Nephron progenitor cell (in vitro differentiated cells): ENCODE results near the gene SCAF11.

ENCODE experiments used
- DNase-seq: peaks from one replicate; pipeline ENCODE4 v3.0.0; 2021
- H3K27ac Mint-ChIP-seq: 2 replicates; pipeline ENCODE4 v1.8.0; 2021; ENCODE audit warnings: mild to moderate bottlenecking, moderate library complexity, mixed read lengths
- H3K27me3 Mint-ChIP-seq: 2 replicates; pipeline ENCODE4 v1.8.0; 2021; ENCODE audit warnings: mild to moderate bottlenecking, low read depth, mixed read lengths; ENCODE audit not compliant: poor library complexity
- H3K36me3 Mint-ChIP-seq: 2 replicates; pipeline ENCODE4 v1.8.0; 2021; ENCODE audit warnings: low read depth, mixed read lengths
- H3K4me1 Mint-ChIP-seq: 2 replicates; pipeline ENCODE4 v1.8.0; 2021; ENCODE audit warnings: mixed read lengths
- H3K4me3 Mint-ChIP-seq: 2 replicates; pipeline ENCODE4 v1.8.0; 2021; ENCODE audit warnings: mild to moderate bottlenecking, moderate library complexity, mixed read lengths
- H3K9me3 Mint-ChIP-seq: 2 replicates; pipeline ENCODE4 v1.8.0; 2021; ENCODE audit warnings: mild to moderate bottlenecking, moderate library complexity, mixed read lengths
- TF ChIP-seq, protein P1 (sequence below): fragments of 200-600 bp; sonication (generic); IDR thresholded peaks from 2 replicates; pipeline ENCODE4 v1.5.0; 2021; ENCODE audit warnings: antibody characterized with exemption

Gene SCAF11

DNA sequence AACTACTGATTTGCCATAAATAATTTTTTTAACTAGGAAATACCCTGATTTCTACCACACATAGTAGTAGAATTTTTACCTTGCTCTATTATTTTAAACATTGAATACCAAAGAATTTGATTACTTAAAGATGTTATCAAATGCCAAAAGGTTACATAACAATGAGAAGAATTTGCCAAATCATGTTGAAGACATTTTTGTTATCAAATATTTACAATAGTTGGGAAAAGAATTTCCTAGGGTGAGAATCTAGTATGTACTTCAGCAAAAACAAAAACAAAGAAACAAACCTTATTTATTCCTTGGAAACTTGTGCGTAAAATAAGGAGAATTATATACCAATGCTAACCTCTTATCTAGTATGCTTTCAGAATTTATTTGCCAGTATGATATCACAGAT lies 107.2 kb downstream of the SCAF11 start:
- H3K27me3 Mint-ChIP-seq = peaks cover 3% of the 10 kb centered on the region
- TF ChIP-seq, protein P1, sequence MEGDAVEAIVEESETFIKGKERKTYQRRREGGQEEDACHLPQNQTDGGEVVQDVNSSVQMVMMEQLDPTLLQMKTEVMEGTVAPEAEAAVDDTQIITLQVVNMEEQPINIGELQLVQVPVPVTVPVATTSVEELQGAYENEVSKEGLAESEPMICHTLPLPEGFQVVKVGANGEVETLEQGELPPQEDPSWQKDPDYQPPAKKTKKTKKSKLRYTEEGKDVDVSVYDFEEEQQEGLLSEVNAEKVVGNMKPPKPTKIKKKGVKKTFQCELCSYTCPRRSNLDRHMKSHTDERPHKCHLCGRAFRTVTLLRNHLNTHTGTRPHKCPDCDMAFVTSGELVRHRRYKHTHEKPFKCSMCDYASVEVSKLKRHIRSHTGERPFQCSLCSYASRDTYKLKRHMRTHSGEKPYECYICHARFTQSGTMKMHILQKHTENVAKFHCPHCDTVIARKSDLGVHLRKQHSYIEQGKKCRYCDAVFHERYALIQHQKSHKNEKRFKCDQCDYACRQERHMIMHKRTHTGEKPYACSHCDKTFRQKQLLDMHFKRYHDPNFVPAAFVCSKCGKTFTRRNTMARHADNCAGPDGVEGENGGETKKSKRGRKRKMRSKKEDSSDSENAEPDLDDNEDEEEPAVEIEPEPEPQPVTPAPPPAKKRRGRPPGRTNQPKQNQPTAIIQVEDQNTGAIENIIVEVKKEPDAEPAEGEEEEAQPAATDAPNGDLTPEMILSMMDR = no peak
- no peak overlapping the region for H3K4me3 Mint-ChIP-seq
- no peak overlapping the region for H3K27ac Mint-ChIP-seq
- H3K4me1 Mint-ChIP-seq = peaks cover 14% of the 10 kb centered on the region
- peaks cover 96% of the 10 kb centered on the region for H3K36me3 Mint-ChIP-seq
- no peak for DNase-seq
- peaks cover 12% of the 10 kb centered on the region for H3K9me3 Mint-ChIP-seq

DNA sequence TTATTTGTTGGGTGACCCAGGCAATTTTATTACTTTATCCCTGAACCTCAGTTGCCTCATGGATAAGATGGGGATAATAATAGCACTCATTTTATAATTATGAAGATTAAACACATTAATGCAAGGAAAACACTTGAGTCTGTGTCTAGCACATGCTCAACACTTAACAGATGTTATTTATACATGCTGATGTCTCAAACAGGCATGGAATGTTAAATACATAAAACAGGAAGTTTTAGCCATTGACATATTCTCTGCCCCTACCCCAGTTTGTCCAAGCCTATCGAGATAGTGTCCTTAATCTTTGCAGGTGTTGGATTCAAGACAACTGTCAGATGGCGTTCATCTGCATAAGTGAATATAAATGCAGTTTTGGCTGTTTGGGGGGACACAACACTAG lies 109.8 kb downstream of the SCAF11 start:
- Mint-ChIP-seq H3K27ac (no peak overlapping the region), H3K4me3 (no peak overlapping the region), H3K36me3 (peaks cover 97% of the 10 kb centered on the region), H3K4me1 (peaks cover 22% of the 10 kb centered on the region), H3K27me3 (peaks cover 3% of the 10 kb centered on the region), H3K9me3 (peaks cover 17% of the 10 kb centered on the region)
- no peak for DNase-seq
- TF ChIP-seq, protein P1 = no peak

DNA sequence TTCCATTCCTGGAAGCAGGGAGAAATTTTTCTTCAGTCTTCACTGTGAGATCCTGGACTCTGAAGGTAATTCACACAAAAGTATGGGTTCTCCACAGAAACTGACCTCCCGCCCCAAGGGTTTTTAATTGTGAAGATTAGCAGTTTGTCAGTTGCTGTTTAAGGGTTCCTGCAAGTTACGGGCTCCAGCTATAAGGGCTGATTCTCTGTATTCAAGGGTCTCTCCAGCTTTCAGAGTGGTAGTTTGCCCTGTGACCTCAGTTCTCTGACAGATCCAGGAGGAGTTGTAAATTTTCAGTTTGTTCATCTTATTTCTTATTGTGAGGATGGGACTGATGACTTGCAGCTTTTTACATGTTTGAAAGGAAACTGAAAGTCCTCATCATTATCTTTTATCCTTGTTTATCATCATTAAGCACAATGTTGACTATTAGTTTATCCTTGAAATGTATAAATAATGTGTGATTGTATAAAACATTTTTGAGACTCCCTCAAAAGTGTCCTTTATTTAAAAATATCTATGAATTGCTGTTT lies 110.9 kb downstream of the SCAF11 start:
- Mint-ChIP-seq H3K4me3 (no peak overlapping the region), H3K9me3 (peaks cover 20% of the 10 kb centered on the region), H3K4me1 (peaks cover 22% of the 10 kb centered on the region), H3K27ac (peak overlapping the region; percentile 79), H3K36me3 (peaks cover 97% of the 10 kb centered on the region), H3K27me3 (peaks cover 3% of the 10 kb centered on the region)
- TF ChIP-seq, protein P1 = no peak
- no peak for DNase-seq

DNA sequence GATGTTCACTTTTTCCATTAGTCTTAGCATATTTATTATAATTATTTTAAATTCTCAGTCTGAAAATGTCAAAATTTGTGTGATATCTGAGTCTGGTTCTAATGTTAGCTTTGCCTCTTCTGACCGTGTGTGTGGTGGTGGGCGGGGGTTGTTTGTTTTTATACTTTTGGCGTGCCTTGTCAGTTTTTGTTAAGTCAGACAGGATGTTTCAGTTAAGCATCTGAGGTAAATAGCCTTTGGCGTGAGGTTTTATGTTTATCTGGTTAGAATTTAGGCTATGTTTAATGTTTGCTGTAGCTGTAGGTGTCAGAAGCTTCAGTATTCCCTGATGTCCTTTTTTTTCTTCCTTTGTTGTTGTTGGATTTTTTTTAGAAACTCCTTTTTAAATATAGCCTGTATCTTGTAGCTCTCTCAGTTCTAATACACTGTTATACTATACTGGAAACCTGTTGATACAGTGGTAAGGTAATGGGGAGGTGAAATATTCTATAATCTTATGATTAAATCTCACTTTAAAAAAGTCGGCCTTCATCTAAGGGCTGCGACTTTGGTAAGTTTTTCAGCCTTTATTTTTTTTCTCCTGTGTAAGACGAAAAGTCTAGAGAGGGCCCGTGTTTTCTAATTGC lies 111.6 kb downstream of the SCAF11 start:
- Mint-ChIP-seq H3K27ac (peak overlapping the region; percentile 79), H3K4me1 (peaks cover 22% of the 10 kb centered on the region), H3K27me3 (peaks cover 3% of the 10 kb centered on the region), H3K36me3 (peaks cover 97% of the 10 kb centered on the region), H3K4me3 (peak overlapping the region; percentile 13), H3K9me3 (peaks cover 24% of the 10 kb centered on the region)
- TF ChIP-seq, protein P1 = no peak
- no peak for DNase-seq

DNA sequence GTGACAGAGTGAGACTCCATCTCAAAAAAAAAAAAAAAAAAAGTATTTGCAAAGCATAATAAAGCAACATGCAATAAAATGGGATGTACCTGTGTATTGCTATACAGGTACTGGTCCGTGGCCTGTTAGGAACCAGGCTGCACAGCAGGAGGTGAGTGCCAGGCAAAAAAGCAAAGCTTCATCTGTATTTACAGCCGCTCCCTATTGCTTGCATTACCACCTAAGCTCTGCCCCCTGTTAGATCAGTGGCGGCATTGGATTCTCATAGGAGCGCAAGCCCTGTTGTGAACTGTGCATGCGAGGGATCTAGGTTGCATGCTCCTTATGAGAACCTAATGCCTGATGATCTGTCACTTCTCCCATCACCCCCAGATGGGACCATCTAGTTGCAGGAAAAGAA lies 113.3 kb downstream of the SCAF11 start:
- H3K4me1 Mint-ChIP-seq = peaks cover 22% of the 10 kb centered on the region
- DNase-seq = no peak
- H3K27me3 Mint-ChIP-seq = peaks cover 3% of the 10 kb centered on the region
- no peak overlapping the region for H3K27ac Mint-ChIP-seq
- TF ChIP-seq, protein P1 = no peak
- H3K36me3 Mint-ChIP-seq = peaks cover 97% of the 10 kb centered on the region
- no peak overlapping the region for H3K4me3 Mint-ChIP-seq
- peaks cover 24% of the 10 kb centered on the region for H3K9me3 Mint-ChIP-seq

DNA sequence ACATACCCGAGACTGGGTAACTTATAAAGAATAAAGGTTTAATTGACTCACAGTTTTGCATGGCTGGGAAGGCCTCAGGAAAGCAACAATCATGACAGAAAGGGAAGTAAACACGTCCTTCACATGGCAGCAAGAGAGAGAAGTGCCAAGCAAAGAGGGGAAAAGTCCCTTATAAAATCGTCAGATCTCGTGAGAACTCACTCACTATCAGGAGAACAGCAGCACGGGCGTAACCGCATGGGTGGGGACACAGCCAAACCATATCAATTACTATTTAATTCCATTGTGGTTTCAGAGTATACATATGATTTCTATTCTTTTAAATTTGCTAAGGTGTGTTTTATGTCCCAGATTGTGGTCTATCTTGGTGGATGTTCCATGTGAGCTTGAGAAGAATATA lies 117.9 kb downstream of the SCAF11 start:
- H3K9me3 Mint-ChIP-seq = peaks cover 24% of the 10 kb centered on the region
- no peaks in the 10 kb centered on the region for H3K27me3 Mint-ChIP-seq
- H3K36me3 Mint-ChIP-seq = peaks cover 95% of the 10 kb centered on the region
- TF ChIP-seq, protein P1 = no peak
- peaks cover under 1% of the 10 kb centered on the region for H3K4me1 Mint-ChIP-seq
- no peak overlapping the region for H3K27ac Mint-ChIP-seq
- no peak for DNase-seq
- H3K4me3 Mint-ChIP-seq = no peak overlapping the region
